GM21737 (cell line): ENCODE results near the gene C3orf20.

Source experiments
- ATAC-seq: cut with Tn5 transposase; IDR thresholded peaks from one replicate; pipeline ENCODE4 v1.9.1; 2021; ENCODE audit warnings: mild to moderate bottlenecking, moderate library complexity; ENCODE audit not compliant: unreplicated experiment

C3orf20 gene

GRCh38 chr3:14674841-14675240 is at the start of gene C3orf20:
Gene C3orf20 (plus strand): TSS chr3:14675141. CDS start chr3:14682714, 7,573 bp downstream.
- ATAC-seq: no peak

DNA sequence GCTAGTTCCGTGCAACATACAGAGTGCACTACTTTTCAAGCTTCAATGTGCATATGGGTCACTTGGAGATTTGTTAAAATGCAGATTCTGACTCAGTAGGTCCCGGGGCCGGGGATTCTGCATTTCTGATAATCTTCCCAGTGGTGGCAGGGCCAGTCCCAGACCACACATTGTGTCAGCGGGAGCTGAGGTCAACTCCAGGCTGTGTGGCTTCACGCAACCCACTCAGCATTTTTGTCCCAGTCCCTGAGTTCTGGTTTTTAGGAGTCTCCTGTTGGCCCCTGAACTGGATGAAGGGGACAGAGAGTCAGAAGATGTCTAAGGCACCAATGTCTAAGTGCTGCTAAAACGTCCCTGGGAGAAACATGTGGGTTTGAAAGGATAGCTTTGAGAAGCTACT is 49.5 kb upstream of the C3orf20 start:
- no peak for ATAC-seq

DNA sequence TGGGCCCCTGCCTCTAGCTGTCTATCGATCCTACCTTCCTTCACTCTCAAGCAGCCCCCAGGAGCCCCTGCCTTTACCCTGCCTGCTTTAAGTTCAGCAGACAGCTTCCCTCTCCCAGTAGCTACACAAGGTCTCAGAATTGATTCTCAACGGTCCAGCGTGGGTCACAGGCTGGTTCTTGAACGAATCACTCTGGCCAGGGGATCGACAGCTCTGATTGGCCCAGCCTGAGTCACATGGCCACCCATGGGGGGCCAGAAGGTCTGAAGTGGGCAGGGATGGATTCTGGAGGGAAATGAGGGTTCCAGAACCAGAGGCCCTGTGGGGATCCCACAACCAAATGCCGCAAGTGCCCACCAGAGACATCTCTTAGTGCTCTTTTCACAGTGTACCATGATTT is 47.1 kb upstream of the C3orf20 start:
- ATAC-seq: no peak

- no peak for ATAC-seq
Observed at GRCh38 chr3:14628406-14628805, 46.5 kb upstream of the C3orf20 start.

DNA sequence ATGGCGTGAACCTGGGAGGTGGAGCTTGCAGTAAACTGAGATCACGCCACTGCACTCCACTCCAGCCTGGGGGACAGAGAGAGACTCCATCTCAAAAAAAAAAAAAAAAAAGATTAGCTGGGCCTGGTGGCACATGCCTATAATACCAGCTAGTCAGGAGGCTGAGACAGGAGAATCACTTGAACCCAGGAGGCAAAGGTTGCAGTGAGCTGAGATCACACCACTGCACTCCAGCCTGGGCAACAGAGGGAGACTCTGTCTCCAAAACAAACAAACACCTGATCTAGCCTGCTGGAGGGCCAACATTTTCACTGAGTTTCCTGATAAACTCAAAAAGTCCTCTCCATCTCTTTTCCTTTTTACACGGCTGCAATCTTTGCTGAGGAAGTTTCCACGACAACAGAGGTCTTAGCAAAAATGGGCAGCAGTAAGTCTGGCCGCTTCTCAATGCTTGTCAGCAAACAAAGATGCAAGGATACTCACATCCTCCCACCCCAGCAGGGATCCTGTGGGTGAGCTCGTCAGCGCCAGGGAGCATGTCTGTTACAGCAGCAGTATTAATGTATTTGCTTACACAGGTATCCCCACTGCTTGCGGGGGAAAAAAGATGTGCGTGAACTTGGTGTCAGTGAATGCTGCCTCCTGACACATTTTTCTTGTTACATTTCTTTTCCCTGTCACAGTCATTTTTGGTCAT is 44.4 kb upstream of the C3orf20 start:
- no peak for ATAC-seq

- ATAC-seq: no peak
Observed at GRCh38 chr3:14631101-14631497, 43.8 kb upstream of the C3orf20 start.

- ATAC-seq: no peak
Observed at GRCh38 chr3:14631687-14632441, 43.1 kb upstream of the C3orf20 start.

GRCh38 chr3:14632442-14632930 is 42.5 kb upstream of the C3orf20 start:
- no peak for ATAC-seq

GRCh38 chr3:14633417-14633816 is 41.5 kb upstream of the C3orf20 start:
- no peak for ATAC-seq

DNA sequence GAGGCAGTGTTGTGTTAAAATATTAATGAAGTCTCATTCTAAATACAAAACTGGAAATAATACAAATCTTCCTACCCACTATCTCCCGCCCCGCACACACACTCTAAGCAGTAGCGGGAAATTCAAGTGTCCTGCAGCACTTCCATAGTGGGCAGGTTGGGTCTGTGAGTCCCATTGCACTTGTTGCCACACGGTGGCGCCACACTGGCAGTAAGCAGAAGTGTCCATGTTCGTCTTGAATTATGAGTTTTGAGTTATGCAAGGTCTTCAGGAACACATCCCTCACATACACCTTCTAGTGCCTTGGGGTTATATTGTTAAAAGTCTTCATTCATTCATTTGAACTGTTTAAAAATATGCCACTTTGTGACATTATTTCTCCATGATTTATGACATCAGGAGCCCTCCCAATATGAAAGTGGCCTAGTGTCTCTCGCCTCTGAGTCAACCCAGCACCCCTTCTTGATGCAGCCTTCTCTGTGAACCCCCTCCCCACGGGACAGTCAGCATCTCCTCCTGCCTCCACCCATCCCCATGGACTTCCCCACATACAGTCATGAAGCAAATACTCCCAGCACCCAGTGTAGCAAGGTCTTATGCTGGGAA is 41.0 kb upstream of the C3orf20 start:
- no peak for ATAC-seq

- ATAC-seq: no peak
Observed at GRCh38 chr3:14634763-14635400, 40.1 kb upstream of the C3orf20 start.

GRCh38 chr3:14636496-14637087 is 38.3 kb upstream of the C3orf20 start:
- no peak for ATAC-seq

- no peak for ATAC-seq
Observed at GRCh38 chr3:14640157-14640562, 34.8 kb upstream of the C3orf20 start.

GRCh38 chr3:14640734-14641133 is 34.2 kb upstream of the C3orf20 start:
- no peak for ATAC-seq

GRCh38 chr3:14641346-14641745 is 33.6 kb upstream of the C3orf20 start:
- no peak for ATAC-seq

GRCh38 chr3:14645453-14645852 is 29.5 kb upstream of the C3orf20 start:
- ATAC-seq: no peak

GRCh38 chr3:14646131-14646573 is 28.8 kb upstream of the C3orf20 start:
- no peak for ATAC-seq

GRCh38 chr3:14646589-14647413 is 28.1 kb upstream of the C3orf20 start:
- ATAC-seq: no peak

- ATAC-seq: no peak
Observed at GRCh38 chr3:14647976-14648955, 26.7 kb upstream of the C3orf20 start.
